ENCODE results near the gene MALT1.

- TF ChIP-seq CTCF (IDR thresholded peaks at IDR 0.05) (no peak), POLR2A (IDR thresholded peaks at IDR 0.05) (no peak)
Measured at GRCh38 chr18:58754544-58755068, 83.3 kb downstream of the MALT1 start.
